Measurements from ENCODE around the gene ATXN7L1.

The ATXN7L1 gene

DNA sequence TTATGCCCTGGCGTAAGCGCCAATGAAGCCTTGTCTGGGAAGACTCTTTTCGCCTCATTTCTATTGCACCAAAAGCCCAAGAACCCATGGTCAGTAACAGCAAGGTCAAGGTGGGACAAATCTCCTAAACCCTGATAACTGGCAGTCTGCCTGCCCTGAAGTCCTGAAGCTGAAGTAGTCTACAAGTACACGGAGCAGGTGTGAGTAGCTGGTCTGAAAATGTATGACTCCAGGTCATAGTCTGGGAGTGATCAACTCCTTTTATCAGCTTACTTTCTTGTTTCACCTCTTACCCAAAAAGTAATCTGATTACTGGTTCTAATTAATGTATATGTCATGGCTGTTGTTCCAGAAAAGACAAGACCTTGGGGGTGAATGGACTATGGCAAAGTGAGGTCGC lies 187.8 kb downstream of the ATXN7L1 start:
- no peak for DNase-seq (ENCODE audit: low read depth)
- TF ChIP-seq, protein P1, sequence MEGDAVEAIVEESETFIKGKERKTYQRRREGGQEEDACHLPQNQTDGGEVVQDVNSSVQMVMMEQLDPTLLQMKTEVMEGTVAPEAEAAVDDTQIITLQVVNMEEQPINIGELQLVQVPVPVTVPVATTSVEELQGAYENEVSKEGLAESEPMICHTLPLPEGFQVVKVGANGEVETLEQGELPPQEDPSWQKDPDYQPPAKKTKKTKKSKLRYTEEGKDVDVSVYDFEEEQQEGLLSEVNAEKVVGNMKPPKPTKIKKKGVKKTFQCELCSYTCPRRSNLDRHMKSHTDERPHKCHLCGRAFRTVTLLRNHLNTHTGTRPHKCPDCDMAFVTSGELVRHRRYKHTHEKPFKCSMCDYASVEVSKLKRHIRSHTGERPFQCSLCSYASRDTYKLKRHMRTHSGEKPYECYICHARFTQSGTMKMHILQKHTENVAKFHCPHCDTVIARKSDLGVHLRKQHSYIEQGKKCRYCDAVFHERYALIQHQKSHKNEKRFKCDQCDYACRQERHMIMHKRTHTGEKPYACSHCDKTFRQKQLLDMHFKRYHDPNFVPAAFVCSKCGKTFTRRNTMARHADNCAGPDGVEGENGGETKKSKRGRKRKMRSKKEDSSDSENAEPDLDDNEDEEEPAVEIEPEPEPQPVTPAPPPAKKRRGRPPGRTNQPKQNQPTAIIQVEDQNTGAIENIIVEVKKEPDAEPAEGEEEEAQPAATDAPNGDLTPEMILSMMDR (IDR thresholded peaks at IDR 0.05; ENCODE audit: low read depth, low read length, missing control alignments), result no peak
- no peak overlapping the region for H3K4me3 ChIP-seq (ENCODE audit: low read depth, low read length)

DNA sequence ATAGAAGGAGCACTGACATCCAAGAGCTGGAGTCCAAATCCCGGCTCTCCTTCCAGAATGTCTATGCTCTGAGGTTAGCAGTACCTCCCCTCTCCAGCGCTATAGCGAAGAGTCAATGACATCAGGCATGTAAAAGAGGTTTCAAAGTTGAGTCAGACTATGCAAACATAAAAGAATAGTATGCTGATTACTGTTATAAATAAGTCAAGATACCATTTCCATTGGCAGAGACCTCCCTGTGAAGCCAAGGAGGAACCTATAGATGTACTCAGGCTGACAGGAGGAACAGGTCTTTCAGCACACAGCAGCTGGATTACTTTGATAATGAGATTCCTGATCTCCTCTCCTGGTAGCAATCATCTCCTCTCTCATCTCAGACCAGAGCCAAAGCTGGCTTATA lies 191.2 kb downstream of the ATXN7L1 start:
- TF ChIP-seq, protein P1 (IDR thresholded peaks at IDR 0.05; ENCODE audit: low read depth, low read length, missing control alignments), result no peak
- H3K4me3 ChIP-seq (ENCODE audit: low read depth, low read length), result no peak overlapping the region
- no peak for DNase-seq (ENCODE audit: low read depth)

DNA sequence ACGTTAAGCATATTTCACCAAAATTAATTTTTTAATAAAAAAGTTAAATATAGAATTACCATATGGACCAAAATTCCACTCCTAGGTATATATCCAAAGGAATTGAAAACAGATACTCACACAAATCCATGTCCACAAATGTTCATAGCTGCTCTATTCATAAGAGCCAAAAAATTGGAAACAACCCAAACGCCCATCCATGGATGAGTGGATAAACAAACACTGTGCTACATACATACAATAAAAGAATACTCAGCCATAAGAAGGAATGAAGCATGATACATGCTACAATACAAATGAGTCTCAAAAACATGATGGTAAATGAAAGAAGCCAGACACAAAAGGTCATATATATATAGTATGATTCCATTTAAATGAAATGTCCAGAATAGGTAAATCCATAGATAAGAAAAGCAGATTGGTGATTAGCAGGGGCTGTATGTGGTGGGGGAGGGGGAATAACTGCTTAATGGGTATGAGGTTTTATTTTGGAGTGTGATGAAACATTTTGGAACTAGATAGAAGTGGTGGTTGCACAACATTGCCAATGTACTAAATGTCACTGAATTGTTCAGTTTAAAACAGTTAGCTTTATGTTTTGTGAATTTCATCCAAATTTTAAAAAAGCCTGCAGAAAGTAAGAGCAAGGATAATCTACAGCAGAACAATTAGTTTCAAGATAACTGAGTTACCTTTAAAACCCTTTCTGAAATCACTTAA lies 193.9 kb downstream of the ATXN7L1 start:
- TF ChIP-seq, protein P1 (IDR thresholded peaks at IDR 0.05; ENCODE audit: low read depth, low read length, missing control alignments), result no peak
- DNase-seq (ENCODE audit: low read depth), result no peak
- no peak overlapping the region for H3K4me3 ChIP-seq (ENCODE audit: low read depth, low read length)

DNA sequence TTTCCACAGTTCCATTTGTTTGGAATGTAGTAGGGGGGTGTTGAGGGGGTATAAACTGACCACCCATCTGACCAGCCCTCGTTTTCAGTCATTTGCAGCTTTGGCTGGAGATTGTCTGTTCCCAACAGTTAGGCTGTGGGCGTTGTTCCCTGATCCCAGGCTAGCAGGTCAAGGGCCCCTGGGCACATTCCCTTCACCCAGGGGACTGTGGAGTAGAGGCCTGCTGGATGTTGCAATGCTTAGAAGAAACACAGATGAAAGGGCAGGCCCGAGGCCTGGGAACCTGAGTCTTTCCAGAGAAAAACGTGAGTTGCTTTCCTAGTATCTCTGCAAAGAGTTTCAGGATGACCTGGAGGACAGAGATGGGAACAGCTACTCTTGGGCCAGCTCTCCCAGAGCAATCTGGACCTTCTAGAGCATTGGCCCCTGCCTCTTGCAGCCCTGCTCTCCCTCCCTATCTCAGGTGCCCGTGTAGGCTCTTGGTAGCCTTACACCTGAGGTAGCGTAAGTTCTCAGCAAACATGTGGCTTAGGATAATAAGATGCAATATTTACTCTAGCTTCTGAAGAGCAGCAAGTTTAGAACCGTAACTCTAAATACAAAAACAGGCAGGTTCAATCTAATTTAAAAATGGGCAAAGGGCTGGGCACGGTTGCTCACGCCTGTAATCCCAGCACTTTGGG lies 195.8 kb downstream of the ATXN7L1 start:
- no peak for DNase-seq (ENCODE audit: low read depth)
- H3K4me3 ChIP-seq (ENCODE audit: low read depth, low read length), result no peak overlapping the region
- TF ChIP-seq, protein P1 (IDR thresholded peaks at IDR 0.05; ENCODE audit: low read depth, low read length, missing control alignments), result no peak

DNA sequence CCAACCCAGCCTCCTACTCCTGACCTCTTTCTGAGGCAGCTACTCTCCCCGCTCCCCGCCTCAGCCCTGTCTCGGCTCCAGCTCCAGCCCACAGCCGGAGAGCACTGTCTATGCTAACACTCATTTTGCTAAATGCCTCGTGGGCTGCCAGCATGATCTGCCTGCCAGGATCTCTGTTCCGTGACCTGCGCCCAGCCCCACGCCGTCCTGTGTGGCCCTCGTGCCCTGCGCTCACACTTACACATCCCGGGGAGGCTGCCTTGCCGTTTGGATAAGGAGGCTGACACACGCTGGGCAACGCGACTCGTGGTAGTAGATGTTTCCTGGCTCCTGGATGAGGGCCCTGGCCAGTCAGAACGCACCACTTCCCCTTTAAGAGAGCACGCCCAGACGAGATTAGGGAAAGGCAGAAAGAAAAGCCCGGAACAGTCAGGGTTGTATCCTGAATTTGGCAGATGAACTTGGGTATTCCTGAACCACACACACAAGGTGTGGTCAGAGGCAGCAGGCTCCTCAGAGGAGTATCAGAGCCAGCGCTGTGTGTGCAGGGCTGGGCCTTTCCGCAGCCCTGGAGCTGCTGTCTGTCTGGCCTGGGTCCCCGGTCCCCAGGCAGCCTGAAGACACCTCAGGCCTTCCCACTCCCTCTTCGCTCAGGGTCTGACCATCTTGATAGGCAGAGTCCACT lies 197.4 kb downstream of the ATXN7L1 start:
- DNase-seq (ENCODE audit: low read depth), result no peak
- peak overlapping the region; percentile 39 for H3K4me3 ChIP-seq (ENCODE audit: low read depth, low read length)

DNA sequence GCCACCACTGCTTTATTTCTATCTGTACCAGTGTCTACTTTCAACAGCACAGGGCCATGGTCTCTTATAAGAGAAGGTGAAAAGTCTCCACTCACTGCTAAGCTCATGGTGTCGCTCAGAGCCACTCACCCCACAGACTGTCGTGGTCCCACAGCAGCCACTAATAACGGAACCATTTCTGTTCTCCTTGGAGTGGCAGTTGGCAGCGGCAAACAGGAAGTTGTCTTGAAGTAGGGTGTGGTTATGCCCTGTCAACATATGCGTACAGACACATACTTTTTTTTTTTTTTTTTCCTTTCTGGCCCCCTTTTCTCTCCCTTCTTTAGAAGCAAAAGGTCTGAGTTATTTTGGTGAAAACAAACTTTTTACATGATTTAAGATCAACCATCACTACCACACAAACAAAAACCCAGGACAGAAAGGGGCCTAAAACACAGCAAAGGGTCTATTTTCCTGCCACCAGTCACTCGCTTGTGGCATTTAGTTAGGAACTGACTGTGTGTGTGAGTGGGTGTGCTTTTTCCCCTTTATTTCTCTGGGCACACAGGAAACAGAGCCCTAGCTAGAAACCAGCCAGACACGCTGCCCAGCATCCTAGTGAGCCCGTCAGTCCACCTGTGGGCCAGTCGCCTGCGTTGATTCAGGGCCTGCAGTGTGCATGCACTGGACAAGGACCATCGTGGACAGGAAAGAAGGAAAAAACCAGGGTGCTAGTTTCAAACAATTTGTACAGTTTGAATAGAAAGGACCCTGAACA lies 198.4 kb downstream of the ATXN7L1 start:
- peak; percentile 46 for DNase-seq (ENCODE audit: low read depth)
- H3K4me3 ChIP-seq (ENCODE audit: low read depth, low read length), result peak overlapping the region; percentile 39; the same call in 1 of the 2 replicates
- TF ChIP-seq, protein P1 (IDR thresholded peaks at IDR 0.05; ENCODE audit: low read depth, low read length, missing control alignments), result no peak

More for the DNA sequence above, 197.4 kb downstream of the ATXN7L1 start:
- TF ChIP-seq, protein P1 (IDR thresholded peaks at IDR 0.05; ENCODE audit: low read depth, low read length, missing control alignments), result no peak

Data from GM12864 (cell line).